UCSD-AML1 (cell line): ENCODE results near the gene BIK.
"Not testable (repeated sequence)": the region's sequence is repeated elsewhere in the genome, so short reads cannot be mapped to it uniquely, and the experiment has no call there.

Experiments used
- DNase-seq: peaks from one replicate; lab custom pipeline; 2025; ENCODE audit not compliant: unreplicated experiment; lab: John Stamatoyannopoulos, UW

Gene BIK

GRCh38 chr22:43104056-43104625 is 6.4 kb upstream of the BIK start:
- peak; percentile 79 for DNase-seq

GRCh38 chr22:43104950-43105349 is 5.6 kb upstream of the BIK start:
- DNase-seq = not testable (repeated sequence)

- DNase-seq = no peak
Observed at GRCh38 chr22:43106302-43106701, 4.2 kb upstream of the BIK start.

GRCh38 chr22:43109511-43109910 is 1.0 kb upstream of the BIK start:
- no peak for DNase-seq

- no peak for DNase-seq
Observed at GRCh38 chr22:43109921-43110443, 568 bp upstream of the BIK start.

GRCh38 chr22:43110927-43111623 is 525 bp downstream of the BIK start:
- DNase-seq = peak; percentile 38

GRCh38 chr22:43113526-43114251 is 3.1 kb downstream of the BIK start:
- peak; percentile 40 for DNase-seq

- no peak for DNase-seq
Observed at GRCh38 chr22:43114958-43115357, 4.4 kb downstream of the BIK start.

- DNase-seq = no peak
Observed at GRCh38 chr22:43116932-43117331, 6.4 kb downstream of the BIK start.

GRCh38 chr22:43118024-43118849 is 7.7 kb downstream of the BIK start:
- DNase-seq = no peak

GRCh38 chr22:43118953-43119458 is 8.5 kb downstream of the BIK start:
- no peak for DNase-seq

GRCh38 chr22:43126501-43127165 is 16.1 kb downstream of the BIK start:
- DNase-seq = no peak

- no peak for DNase-seq
Observed at GRCh38 chr22:43127166-43127908, 16.8 kb downstream of the BIK start.

GRCh38 chr22:43128116-43128515 is 17.6 kb downstream of the BIK start:
- DNase-seq = peak; percentile 59

GRCh38 chr22:43128928-43129424 is 18.4 kb downstream of the BIK start:
- no peak for DNase-seq

GRCh38 chr22:43129426-43130425 is 19.2 kb downstream of the BIK start:
- peak; percentile 37 for DNase-seq

- DNase-seq = no peak
Observed at GRCh38 chr22:43131773-43132501, 21.4 kb downstream of the BIK start.

- DNase-seq = no peak
Observed at GRCh38 chr22:43133401-43133800, 22.9 kb downstream of the BIK start.
